VCaP (cell line): ENCODE data around the gene AMH.

Source experiments
- H3K27ac ChIP-seq: fragments of 450-650 bp; 2 replicates; pipeline ENCODE4 v1.5.1; 2017
- TF ChIP-seq, protein P1 (sequence below): fragments of 450-650 bp; conservative IDR thresholded peaks from 2 replicates; pipeline ENCODE4 v1.5.1; 2017; ENCODE audit warnings: mild to moderate bottlenecking, moderate library complexity

AMH gene

DNA sequence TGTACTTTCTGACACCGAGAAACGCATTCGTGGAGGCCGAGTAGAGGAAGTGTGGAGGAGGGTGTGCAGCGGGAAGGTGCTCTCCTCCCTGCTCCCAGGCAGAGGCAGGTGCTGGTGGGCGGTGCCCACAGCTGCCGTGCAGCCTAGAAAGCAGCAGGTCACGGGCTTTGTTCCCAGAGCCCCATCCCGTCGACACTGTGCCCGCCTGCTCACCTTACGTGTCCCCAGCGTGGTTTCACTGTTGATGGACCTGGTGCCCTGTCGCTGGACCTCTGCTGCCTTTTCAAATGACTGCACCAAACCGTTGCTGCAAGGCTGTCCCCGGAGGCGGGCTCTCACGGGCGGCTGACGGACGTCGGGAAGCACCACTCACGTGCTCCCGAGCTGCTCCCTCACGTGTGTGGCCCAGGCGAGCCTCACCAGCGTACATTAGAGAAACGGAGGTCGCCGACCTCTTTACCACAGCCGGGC is 33.8 kb upstream of the AMH start:
- no peak overlapping the region for H3K27ac ChIP-seq
- TF ChIP-seq, protein P1, sequence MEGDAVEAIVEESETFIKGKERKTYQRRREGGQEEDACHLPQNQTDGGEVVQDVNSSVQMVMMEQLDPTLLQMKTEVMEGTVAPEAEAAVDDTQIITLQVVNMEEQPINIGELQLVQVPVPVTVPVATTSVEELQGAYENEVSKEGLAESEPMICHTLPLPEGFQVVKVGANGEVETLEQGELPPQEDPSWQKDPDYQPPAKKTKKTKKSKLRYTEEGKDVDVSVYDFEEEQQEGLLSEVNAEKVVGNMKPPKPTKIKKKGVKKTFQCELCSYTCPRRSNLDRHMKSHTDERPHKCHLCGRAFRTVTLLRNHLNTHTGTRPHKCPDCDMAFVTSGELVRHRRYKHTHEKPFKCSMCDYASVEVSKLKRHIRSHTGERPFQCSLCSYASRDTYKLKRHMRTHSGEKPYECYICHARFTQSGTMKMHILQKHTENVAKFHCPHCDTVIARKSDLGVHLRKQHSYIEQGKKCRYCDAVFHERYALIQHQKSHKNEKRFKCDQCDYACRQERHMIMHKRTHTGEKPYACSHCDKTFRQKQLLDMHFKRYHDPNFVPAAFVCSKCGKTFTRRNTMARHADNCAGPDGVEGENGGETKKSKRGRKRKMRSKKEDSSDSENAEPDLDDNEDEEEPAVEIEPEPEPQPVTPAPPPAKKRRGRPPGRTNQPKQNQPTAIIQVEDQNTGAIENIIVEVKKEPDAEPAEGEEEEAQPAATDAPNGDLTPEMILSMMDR, result no peak

DNA sequence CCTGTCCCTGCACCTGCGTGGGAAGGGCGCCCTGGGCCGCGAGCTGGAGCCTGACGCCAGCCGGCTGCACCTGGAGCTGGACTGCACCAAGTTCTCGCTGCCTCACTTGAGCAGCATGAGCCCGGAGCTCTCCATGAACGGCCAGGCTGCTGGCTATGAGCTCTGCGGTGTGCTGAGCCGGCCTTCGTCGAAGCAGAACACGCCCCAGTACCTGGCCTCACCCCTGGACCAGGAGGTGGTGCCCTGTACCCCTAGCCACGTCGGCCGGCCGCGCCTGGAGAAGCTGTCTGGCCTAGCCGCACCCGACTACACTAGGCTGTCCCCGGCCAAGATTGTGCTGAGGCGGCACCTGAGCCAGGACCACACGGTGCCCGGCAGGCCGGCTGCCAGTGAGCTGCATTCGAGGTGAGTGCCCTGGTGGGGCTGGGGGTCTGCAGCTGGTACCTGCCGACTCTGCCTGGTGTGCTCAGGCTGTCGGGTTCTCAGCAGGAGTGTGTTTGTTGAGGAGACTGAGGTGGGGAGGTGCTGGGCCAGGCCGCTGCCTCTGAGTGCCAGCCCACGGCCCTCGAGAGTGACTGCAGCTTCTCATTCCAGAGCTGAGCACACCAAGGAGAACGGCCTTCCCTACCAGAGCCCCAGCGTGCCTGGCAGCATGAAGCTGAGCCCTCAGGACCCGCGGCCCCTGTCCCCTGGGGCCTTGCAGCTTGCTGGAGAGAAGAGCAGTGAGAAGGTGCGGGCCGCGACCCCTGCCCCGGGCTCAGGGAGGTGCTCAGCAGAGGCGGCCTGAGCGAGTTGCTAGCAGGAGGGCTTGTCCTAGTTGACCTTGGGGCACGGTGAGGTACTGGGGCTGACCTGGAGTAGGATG is 32.5 kb upstream of the AMH start:
- no peak overlapping the region for H3K27ac ChIP-seq
- TF ChIP-seq, protein P1, result no peak

DNA sequence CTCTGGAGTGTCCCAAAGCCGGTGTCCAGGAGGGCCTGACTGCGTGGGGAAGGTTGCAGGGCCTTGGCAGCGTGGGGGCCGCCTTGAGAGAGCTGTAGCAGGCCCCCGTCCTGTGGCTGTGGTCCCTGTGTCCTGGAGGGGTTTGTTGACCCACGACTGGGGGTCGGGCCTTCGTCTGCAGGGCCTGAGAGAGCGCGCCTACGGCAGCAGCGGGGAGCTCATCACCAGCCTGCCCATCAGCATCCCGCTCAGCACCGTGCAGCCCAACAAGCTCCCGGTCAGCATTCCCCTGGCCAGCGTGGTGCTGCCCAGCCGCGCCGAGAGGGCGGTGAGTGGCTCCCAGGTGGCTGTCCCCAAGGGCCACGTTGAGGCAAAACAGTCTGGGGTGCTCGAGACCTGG is 31.5 kb upstream of the AMH start:
- TF ChIP-seq, protein P1, result no peak

DNA sequence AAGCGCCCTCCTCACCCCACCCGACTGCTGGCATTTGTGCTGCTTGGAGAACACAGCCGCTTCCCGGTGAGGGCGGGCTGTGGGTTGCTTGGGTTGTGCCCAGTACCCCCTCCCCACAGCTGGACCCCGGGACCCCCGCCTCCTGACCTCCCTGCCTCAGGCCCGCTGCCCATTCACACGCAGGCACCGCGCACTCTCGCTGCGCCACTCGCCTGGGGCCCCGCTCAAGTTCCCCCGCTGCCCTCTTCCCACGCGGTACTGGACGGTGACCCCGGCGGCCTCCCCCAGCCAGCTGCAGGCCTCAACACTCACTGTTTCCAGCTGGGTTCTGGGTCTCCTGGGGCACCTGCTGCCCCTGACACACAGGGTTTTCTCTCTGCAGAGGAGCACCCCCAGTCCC is 29.4 kb upstream of the AMH start:
- TF ChIP-seq, protein P1, result no peak
- no peak overlapping the region for H3K27ac ChIP-seq

More for the DNA sequence above, 31.5 kb upstream of the AMH start:
- H3K27ac ChIP-seq, result no peak overlapping the region

DNA sequence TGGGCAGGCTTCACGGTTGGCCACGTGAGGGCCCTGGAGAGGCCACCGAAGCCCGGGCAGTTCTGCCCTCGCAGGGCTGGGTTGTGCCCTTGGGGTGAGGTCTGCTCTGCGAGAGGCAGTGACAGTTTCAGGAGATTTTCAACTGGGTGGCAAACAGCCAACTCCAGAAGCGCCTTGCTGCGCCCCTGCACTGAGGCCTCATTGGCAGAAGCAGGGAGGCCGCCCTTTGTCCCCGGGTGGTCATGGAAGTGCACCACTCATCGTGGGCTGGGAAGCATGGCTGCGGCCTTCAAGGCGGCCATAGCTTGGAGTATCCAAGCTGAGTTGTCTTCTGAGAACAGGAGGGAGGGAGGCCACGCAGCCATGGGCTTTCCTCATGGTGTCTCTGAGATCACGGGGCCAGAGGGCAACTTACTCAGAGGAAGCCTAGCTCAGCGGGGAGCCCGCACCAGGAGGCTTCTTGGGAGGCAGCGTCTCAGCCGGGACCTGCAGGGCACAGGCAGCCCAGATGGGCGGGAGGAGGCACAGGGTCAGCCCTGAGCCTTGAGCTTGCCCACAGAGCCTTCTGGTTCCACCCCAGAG is 27.8 kb upstream of the AMH start:
- TF ChIP-seq, protein P1, result no peak
- no peak overlapping the region for H3K27ac ChIP-seq

DNA sequence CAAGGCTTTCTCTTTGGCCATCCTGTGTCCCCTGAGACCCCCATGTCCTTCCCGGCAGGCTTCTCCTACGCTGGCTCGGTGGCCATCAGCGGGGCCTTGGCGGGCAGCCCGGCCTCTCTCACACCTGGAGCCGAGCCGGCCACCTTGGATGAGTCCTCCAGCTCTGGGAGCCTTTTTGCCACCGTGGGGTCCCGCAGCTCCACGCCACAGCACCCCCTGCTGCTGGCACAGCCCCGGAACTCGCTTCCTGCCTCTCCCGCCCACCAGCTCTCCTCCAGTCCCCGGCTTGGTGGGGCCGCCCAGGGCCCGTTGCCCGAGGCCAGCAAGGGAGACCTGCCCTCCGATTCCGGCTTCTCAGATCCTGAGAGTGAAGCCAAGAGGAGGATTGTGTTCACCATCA is 27.2 kb upstream of the AMH start:
- H3K27ac ChIP-seq, result no peak overlapping the region
- TF ChIP-seq, protein P1, result peak; percentile 17; the same call in 1 of the 2 replicates

DNA sequence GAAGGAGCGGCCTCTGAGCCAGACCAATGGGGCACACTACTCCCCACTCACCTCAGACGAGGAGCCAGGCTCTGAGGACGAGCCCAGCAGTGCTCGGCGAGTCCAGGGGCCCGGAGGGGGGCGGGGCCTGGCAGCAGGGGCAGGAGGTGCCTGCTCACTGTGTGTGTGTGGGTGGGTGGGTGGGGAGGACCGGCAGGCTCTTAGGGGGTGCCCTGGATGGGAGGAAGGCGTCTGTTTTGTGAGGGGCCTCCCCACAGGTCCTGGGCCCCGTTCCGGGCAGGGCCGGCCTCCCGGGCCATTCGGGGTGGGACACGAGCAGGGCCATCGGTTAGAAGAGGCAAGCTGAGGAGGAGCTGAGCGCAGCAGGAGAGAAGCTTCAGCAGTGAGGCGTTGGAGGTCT is 25.7 kb upstream of the AMH start:
- H3K27ac ChIP-seq, result no peak overlapping the region
- TF ChIP-seq, protein P1, result no peak
